Osteocyte (in vitro differentiated cells): ENCODE results near the gene ARHGAP42. TPM values are rescaled to one million over a fixed set of nuclear protein-coding genes. Genes with fewer than 3 reads are reported as not detected.

ENCODE experiments used
- DNase-seq: peaks from one replicate; pipeline ENCODE4 v3.0.0; 2021; ENCODE audit warnings: mixed read lengths; ENCODE audit not compliant: unreplicated experiment; ENCODE audit errors: extremely low spot score
- H3K27ac Mint-ChIP-seq: one replicate; pipeline ENCODE4 v1.8.0; 2021; ENCODE audit warnings: mild to moderate bottlenecking, mixed read lengths; ENCODE audit not compliant: unreplicated experiment
- H3K27me3 Mint-ChIP-seq: one replicate; pipeline ENCODE4 v1.8.0; 2021; ENCODE audit warnings: mixed read lengths; ENCODE audit not compliant: unreplicated experiment
- H3K36me3 Mint-ChIP-seq: one replicate; pipeline ENCODE4 v1.8.0; 2021; ENCODE audit warnings: mixed read lengths; ENCODE audit not compliant: unreplicated experiment
- H3K4me1 Mint-ChIP-seq: one replicate; pipeline ENCODE4 v1.8.0; 2021; ENCODE audit warnings: mixed read lengths; ENCODE audit not compliant: unreplicated experiment
- H3K4me3 Mint-ChIP-seq: one replicate; pipeline ENCODE4 v1.8.0; 2021; ENCODE audit warnings: mild to moderate bottlenecking, moderate library complexity, mixed read lengths; ENCODE audit not compliant: unreplicated experiment
- H3K9me3 Mint-ChIP-seq: one replicate; pipeline ENCODE4 v1.8.0; 2021; ENCODE audit warnings: mixed read lengths; ENCODE audit not compliant: unreplicated experiment
- CTCF ChIP-seq: fragments of 200-600 bp; sonication (generic); IDR thresholded peaks from 2 replicates; pipeline ENCODE4 v1.5.0; 2021; ENCODE audit warnings: antibody characterized with exemption, mild to moderate bottlenecking, moderate library complexity
- total RNA-seq: library from RNA; stranded (reverse); gene quantifications from 2 replicates; pipeline ENCODE4 v1.2.1, GENCODE V29; 2021

The ARHGAP42 gene
- total RNA-seq, 1 donor from 2014 or later, result 12.7 TPM

- TF ChIP-seq CTCF, result no peak
- Mint-ChIP-seq H3K27ac (no peak overlapping the region), H3K4me1 (peaks cover 10% of the 10 kb centered on the region), H3K27me3 (no peaks in the 10 kb centered on the region), H3K9me3 (no peaks in the 10 kb centered on the region), H3K4me3 (no peak overlapping the region), H3K36me3 (peaks cover 8% of the 10 kb centered on the region)
- DNase-seq, result no peak
These were observed 249.7 kb downstream of the ARHGAP42 start for GRCh38 chr11:100936781-100937180.

- H3K4me1 Mint-ChIP-seq, result peaks cover 12% of the 10 kb centered on the region
- no peaks in the 10 kb centered on the region for H3K9me3 Mint-ChIP-seq
- DNase-seq, result no peak
- peaks cover 16% of the 10 kb centered on the region for H3K36me3 Mint-ChIP-seq
- no peak for TF ChIP-seq CTCF
- no peak overlapping the region for H3K4me3 Mint-ChIP-seq
- no peak overlapping the region for H3K27ac Mint-ChIP-seq
- H3K27me3 Mint-ChIP-seq, result no peaks in the 10 kb centered on the region
These were observed 252.5 kb downstream of the ARHGAP42 start for GRCh38 chr11:100939571-100939970.

GRCh38 chr11:100940111-100940510, 253.0 kb downstream of the ARHGAP42 start:
- Mint-ChIP-seq H3K36me3 (peaks cover 16% of the 10 kb centered on the region), H3K4me3 (no peak overlapping the region), H3K27ac (no peak overlapping the region), H3K27me3 (no peaks in the 10 kb centered on the region), H3K4me1 (peaks cover 12% of the 10 kb centered on the region), H3K9me3 (no peaks in the 10 kb centered on the region)
- no peak for DNase-seq
- no peak for TF ChIP-seq CTCF

GRCh38 chr11:100941033-100941432, 253.9 kb downstream of the ARHGAP42 start:
- peaks cover 12% of the 10 kb centered on the region for H3K4me1 Mint-ChIP-seq
- H3K27ac Mint-ChIP-seq, result no peak overlapping the region
- no peak for DNase-seq
- H3K36me3 Mint-ChIP-seq, result peaks cover 19% of the 10 kb centered on the region
- no peaks in the 10 kb centered on the region for H3K27me3 Mint-ChIP-seq
- peaks cover 4% of the 10 kb centered on the region for H3K9me3 Mint-ChIP-seq
- H3K4me3 Mint-ChIP-seq, result no peak overlapping the region
- TF ChIP-seq CTCF, result no peak

- Mint-ChIP-seq H3K9me3 (peaks cover 4% of the 10 kb centered on the region), H3K4me1 (peaks cover 12% of the 10 kb centered on the region), H3K27ac (no peak overlapping the region), H3K36me3 (peaks cover 19% of the 10 kb centered on the region), H3K27me3 (no peaks in the 10 kb centered on the region), H3K4me3 (no peak overlapping the region)
- no peak for DNase-seq
- no peak for TF ChIP-seq CTCF
These were observed 254.9 kb downstream of the ARHGAP42 start for GRCh38 chr11:100942016-100942415.
